ENCODE measurements around the gene FAM187B.

DNA sequence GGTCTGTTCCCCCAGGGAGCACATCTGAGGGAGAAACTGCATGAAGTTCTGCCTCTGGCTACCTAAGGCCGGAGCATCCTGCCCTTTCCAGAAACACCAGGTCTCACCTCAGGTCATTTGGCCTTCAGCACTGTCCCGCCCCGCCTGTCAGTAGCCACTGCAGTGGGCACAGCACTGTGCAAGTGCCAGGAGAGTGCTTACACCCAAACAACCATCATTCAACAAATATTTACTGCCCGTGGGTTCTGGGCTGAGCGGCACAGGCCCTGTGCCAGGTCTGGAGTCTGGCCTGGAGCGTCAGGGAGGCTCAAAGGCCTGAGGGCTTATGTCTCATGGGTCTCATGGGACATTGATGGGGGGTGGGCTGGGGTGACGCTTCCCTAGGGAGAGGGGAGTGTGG is 43.0 kb upstream of the FAM187B start:
- no peak for TF ChIP-seq CTCF (optimal IDR thresholded peaks at IDR 0.05 in 1 of 3, IDR thresholded peaks at IDR 0.05 in 1 of 3, conservative IDR thresholded peaks at IDR 0.05 in 1 of 3; ENCODE audit: extremely low read depth in 1 of 3, insufficient read depth in 2 of 3, low read length in 3 of 3)
- TF ChIP-seq EZH2 (IDR thresholded peaks at IDR 0.05; ENCODE audit: low read length): no peak
